Fibroblast of pulmonary artery (primary cell): ENCODE measurements around the gene ZFYVE27.

Experiments
- DNase-seq: peaks from one replicate; pipeline ENCODE4 v3.0.0-alpha.2; 2010; ENCODE audit warnings: low read depth
- H3K4me3 ChIP-seq: replicated peaks from 2 replicates; pipeline ENCODE4 v1.5.1; 2011; ENCODE audit warnings: low read depth, mild to moderate bottlenecking, control low read depth, low read length, moderate library complexity
- CTCF ChIP-seq: IDR thresholded peaks from 2 replicates; pipeline ENCODE4 v1.5.1; 2011; ENCODE audit warnings: mild to moderate bottlenecking, control low read depth, low read length, inconsistent platforms; ENCODE audit errors: missing control alignments

ZFYVE27 gene

GRCh38 chr10:97703398-97704067 is 33.4 kb upstream of the ZFYVE27 start:
- H3K4me3 ChIP-seq, result no peak overlapping the region
- no peak for TF ChIP-seq CTCF
- no peak for DNase-seq

- no peak for DNase-seq
- no peak for TF ChIP-seq CTCF
- H3K4me3 ChIP-seq, result no peak overlapping the region
Observed at GRCh38 chr10:97704341-97704740, 32.6 kb upstream of the ZFYVE27 start.

GRCh38 chr10:97705006-97705670 is 31.8 kb upstream of the ZFYVE27 start:
- no peak for TF ChIP-seq CTCF
- DNase-seq, result no peak
- no peak overlapping the region for H3K4me3 ChIP-seq

- DNase-seq, result no peak
- TF ChIP-seq CTCF, result no peak
Observed at GRCh38 chr10:97707134-97707861, 29.6 kb upstream of the ZFYVE27 start.

GRCh38 chr10:97708167-97708566 is 28.8 kb upstream of the ZFYVE27 start:
- no peak for TF ChIP-seq CTCF
- no peak overlapping the region for H3K4me3 ChIP-seq
- DNase-seq, result no peak

More at GRCh38 chr10:97707134-97707861, 29.6 kb upstream of the ZFYVE27 start:
- no peak overlapping the region for H3K4me3 ChIP-seq

GRCh38 chr10:97708976-97709946 is 27.7 kb upstream of the ZFYVE27 start:
- peak; percentile 87 for DNase-seq

More at GRCh38 chr10:97708976-97709946, 27.7 kb upstream of the ZFYVE27 start:
- no peak overlapping the region for H3K4me3 ChIP-seq
- TF ChIP-seq CTCF, result peak; percentile 78
